ENCODE data around the gene MFAP2.

DNA sequence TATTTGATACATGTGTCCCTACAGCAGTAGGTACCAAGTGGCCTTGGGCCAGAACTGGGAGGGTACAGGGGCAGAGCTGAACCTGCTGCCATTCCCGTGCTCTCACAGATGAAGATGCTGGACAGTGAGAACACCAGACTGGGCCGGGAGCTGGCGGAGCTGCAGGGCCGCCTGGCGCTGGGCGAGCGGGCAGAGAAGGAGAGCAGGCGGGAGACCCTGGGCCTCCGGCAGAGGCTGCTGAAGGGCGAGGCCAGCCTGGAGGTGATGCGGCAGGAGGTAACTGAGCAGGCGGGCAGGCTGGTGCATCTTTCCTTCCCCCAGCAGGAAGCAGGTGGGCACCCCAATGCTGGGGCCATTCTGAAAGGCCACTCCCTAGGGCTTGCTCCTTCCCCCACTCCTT, 21.9 kb downstream of the MFAP2 start:
- TF ChIP-seq, protein P1, sequence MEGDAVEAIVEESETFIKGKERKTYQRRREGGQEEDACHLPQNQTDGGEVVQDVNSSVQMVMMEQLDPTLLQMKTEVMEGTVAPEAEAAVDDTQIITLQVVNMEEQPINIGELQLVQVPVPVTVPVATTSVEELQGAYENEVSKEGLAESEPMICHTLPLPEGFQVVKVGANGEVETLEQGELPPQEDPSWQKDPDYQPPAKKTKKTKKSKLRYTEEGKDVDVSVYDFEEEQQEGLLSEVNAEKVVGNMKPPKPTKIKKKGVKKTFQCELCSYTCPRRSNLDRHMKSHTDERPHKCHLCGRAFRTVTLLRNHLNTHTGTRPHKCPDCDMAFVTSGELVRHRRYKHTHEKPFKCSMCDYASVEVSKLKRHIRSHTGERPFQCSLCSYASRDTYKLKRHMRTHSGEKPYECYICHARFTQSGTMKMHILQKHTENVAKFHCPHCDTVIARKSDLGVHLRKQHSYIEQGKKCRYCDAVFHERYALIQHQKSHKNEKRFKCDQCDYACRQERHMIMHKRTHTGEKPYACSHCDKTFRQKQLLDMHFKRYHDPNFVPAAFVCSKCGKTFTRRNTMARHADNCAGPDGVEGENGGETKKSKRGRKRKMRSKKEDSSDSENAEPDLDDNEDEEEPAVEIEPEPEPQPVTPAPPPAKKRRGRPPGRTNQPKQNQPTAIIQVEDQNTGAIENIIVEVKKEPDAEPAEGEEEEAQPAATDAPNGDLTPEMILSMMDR (IDR thresholded peaks at IDR 0.05; ENCODE audit: insufficient read depth, low read length, poor library complexity, severe bottlenecking) = no peak
- no peak for TF ChIP-seq EZH2phosphoT487 (conservative IDR thresholded peaks at IDR 0.05; ENCODE audit: low read length)

Measured in SU-DHL-6 (cell line).